H1 (cell line): ENCODE results near the gene THAP11. TPM values are rescaled to one million over a fixed set of nuclear protein-coding genes. Genes with fewer than 3 reads are reported as not detected.
"Not testable (repeated sequence)": the region's sequence is repeated elsewhere in the genome, so short reads cannot be mapped to it uniquely, and the experiment has no call there.

Source experiments
- CTCF ChIA-PET: fragments of 300-600 bp; sonication (Branson Sonifier 250); formaldehyde crosslinking; loops from one replicate; lab custom pipeline; 2021; ENCODE audit not compliant: partially characterized antibody; lab: Charles Lee
- POLR2A ChIA-PET: fragments of 300-600 bp; sonication (Branson Sonifier 250); formaldehyde crosslinking; loops from one replicate; lab custom pipeline; 2021; ENCODE audit warnings: inconsistent platforms; ENCODE audit not compliant: partially characterized antibody; lab: Charles Lee
- DNase-seq, 2 experiments: peaks; one replicate each; pipeline versions ENCODE4 v3.0.0 to v3.0.0-alpha.2; 2010 to 2022; ENCODE audit warnings: low spot score in 2 of 2, low read depth in 1 of 2, mixed read lengths in 1 of 2
- FAIRE-seq: peaks from 2 replicates; lab custom pipeline; 2011; peaks lifted over from hg19 to GRCh38; lab: Jason Lieb, UNC
- H2AFZ ChIP-seq: 2 replicates; pipeline ENCODE4 v1.8.1; 2012; ENCODE audit warnings: low read length, inconsistent platforms
- H2AK5ac ChIP-seq: 2 replicates; pipeline ENCODE4 v1.6.1; 2013; ENCODE audit warnings: low read depth, low read length
- H2BK120ac ChIP-seq: replicated peaks from 2 replicates; pipeline ENCODE3; 2013; ENCODE audit warnings: low read depth, low read length, inconsistent platforms
- H2BK12ac ChIP-seq: 2 replicates; pipeline ENCODE4 v1.6.1; 2013; ENCODE audit warnings: low read depth, low read length
- H2BK15ac ChIP-seq: 2 replicates; pipeline ENCODE4 v1.6.1; 2013; ENCODE audit warnings: low read length
- H2BK20ac ChIP-seq: 2 replicates; pipeline ENCODE4 v1.6.1; 2013; ENCODE audit warnings: low read length
- H2BK5ac ChIP-seq: 2 replicates; pipeline ENCODE4 v1.6.1; 2013; ENCODE audit warnings: low read depth, low read length
- H3K14ac ChIP-seq: 2 replicates; pipeline ENCODE4 v1.6.1; 2013; ENCODE audit warnings: inconsistent platforms; ENCODE audit not compliant: insufficient read length
- H3K18ac ChIP-seq: 2 replicates; pipeline ENCODE4 v1.6.1; 2013; ENCODE audit warnings: low read length; ENCODE audit errors: extremely low read depth
- H3K23ac ChIP-seq: 2 replicates; pipeline ENCODE4 v1.6.1; 2013; ENCODE audit warnings: inconsistent platforms; ENCODE audit not compliant: insufficient read length
- H3K23me2 ChIP-seq: 2 replicates; pipeline ENCODE4 v1.6.1; 2013; ENCODE audit warnings: low read depth, low read length
- H3K27ac ChIP-seq: 2 replicates; pipeline ENCODE4 v1.6.1; 2011; ENCODE audit warnings: low read depth, low read length, inconsistent platforms
- H3K27me3 ChIP-seq, 4 experiments: replicated peaks in 1 of 4; 1 replicate in 1 of 4; 2 replicates in 3 of 4; pipeline versions ENCODE4 v1.6.1 to v1.8.1; 2011 to 2013; ENCODE audit warnings: low read length in 3 of 4, mild to moderate bottlenecking in 3 of 4, inconsistent platforms in 2 of 4, mixed read lengths in 2 of 4, moderate library complexity in 1 of 4; ENCODE audit not compliant: control insufficient read depth in 3 of 4, insufficient read depth in 3 of 4; ENCODE audit errors: extremely low read depth in 1 of 4
- H3K36me3 ChIP-seq, 4 experiments: 2 replicates each; pipeline versions ENCODE4 v1.6.1 to v1.8.1; 2011 to 2013; ENCODE audit warnings: mild to moderate bottlenecking in 4 of 4, low read length in 3 of 4, moderate library complexity in 2 of 4, control low read depth in 1 of 4, inconsistent platforms in 1 of 4; ENCODE audit not compliant: insufficient read depth in 4 of 4, control insufficient read depth in 2 of 4
- H3K4ac ChIP-seq: replicated peaks from 2 replicates; pipeline ENCODE3; 2013; ENCODE audit warnings: low read length, low read depth, mixed read lengths, inconsistent platforms; ENCODE audit not compliant: insufficient read length
- H3K4me1 ChIP-seq, 4 experiments: replicated peaks in 1 of 4; 1 replicate in 1 of 4; 2 replicates in 3 of 4; pipeline versions ENCODE4 v1.6.1 to v1.8.1; 2011 to 2013; ENCODE audit warnings: low read length in 3 of 4, inconsistent platforms in 2 of 4, mixed read lengths in 1 of 4; ENCODE audit not compliant: insufficient read depth in 4 of 4, control insufficient read depth in 3 of 4
- H3K4me2 ChIP-seq, 2 experiments: 2 replicates each; pipeline versions ENCODE4 v1.6.1 to v1.8.1; 2011 to 2013; ENCODE audit warnings: low read depth in 2 of 2, low read length in 2 of 2, control low read depth in 1 of 2, inconsistent platforms in 1 of 2, mild to moderate bottlenecking in 1 of 2; ENCODE audit not compliant: insufficient read depth in 1 of 2
- H3K4me3 ChIP-seq, 4 experiments: fragments of 200-600, 300-600 bp in 1 of 4; sonication (generic), shearing (Covaris generic), sonication (Bioruptor Twin) in 1 of 4; 2 replicates each; pipeline versions ENCODE4 v1.5.1 to v1.8.1; 2011 to 2016; ENCODE audit warnings: low read length in 4 of 4, low read depth in 3 of 4, control low read depth in 2 of 4, inconsistent platforms in 2 of 4, mild to moderate bottlenecking in 2 of 4, mixed read lengths in 1 of 4, moderate library complexity in 1 of 4; ENCODE audit not compliant: insufficient read depth in 2 of 4; ENCODE audit errors: extremely low read depth in 1 of 4
- H3K56ac ChIP-seq: replicated peaks from 2 replicates; pipeline ENCODE3; 2013; ENCODE audit warnings: low read depth, mild to moderate bottlenecking, mixed read lengths, low read length, inconsistent platforms; ENCODE audit not compliant: insufficient read length
- H3K79me1 ChIP-seq: 2 replicates; pipeline ENCODE4 v1.6.1; 2013; ENCODE audit warnings: low read depth, low read length, control low read depth
- H3K79me2 ChIP-seq, 2 experiments: 2 replicates each; pipeline versions ENCODE4 v1.6.1 to v1.8.1; 2012 to 2013; ENCODE audit warnings: low read length in 2 of 2, mild to moderate bottlenecking in 2 of 2, inconsistent platforms in 1 of 2; ENCODE audit not compliant: insufficient read depth in 2 of 2, control insufficient read depth in 1 of 2
- H3K9ac ChIP-seq, 4 experiments: replicated peaks in 1 of 4; 1 replicate in 1 of 4; 2 replicates in 3 of 4; pipeline versions ENCODE4 v1.6.1 to v1.8.1; 2011 to 2013; ENCODE audit warnings: low read depth in 3 of 4, low read length in 3 of 4, control low read depth in 2 of 4, mild to moderate bottlenecking in 2 of 4, moderate library complexity in 2 of 4, inconsistent platforms in 1 of 4; ENCODE audit errors: extremely low read depth in 1 of 4
- H3K9me3 ChIP-seq, 2 experiments: 2 replicates each; pipeline versions ENCODE4 v1.6.1 to v1.8.1; 2012 to 2013; ENCODE audit warnings: mild to moderate bottlenecking in 2 of 2, moderate library complexity in 2 of 2, control low read depth in 1 of 2, inconsistent platforms in 1 of 2, low read depth in 1 of 2, low read length in 1 of 2, mixed read lengths in 1 of 2; ENCODE audit not compliant: insufficient read depth in 2 of 2
- H4K20me1 ChIP-seq, 2 experiments: replicated peaks in 1 of 2; 2 replicates each; pipeline versions ENCODE3 to v1.8.1; 2011 to 2013; ENCODE audit warnings: inconsistent platforms in 2 of 2, low read length in 2 of 2, mild to moderate bottlenecking in 1 of 2; ENCODE audit not compliant: insufficient read depth in 2 of 2, control insufficient read depth in 1 of 2
- H4K5ac ChIP-seq: 2 replicates; pipeline ENCODE4 v1.6.1; 2013; ENCODE audit warnings: low read length, low read depth, mixed read lengths, inconsistent platforms; ENCODE audit not compliant: insufficient read length
- H4K8ac ChIP-seq: 2 replicates; pipeline ENCODE4 v1.8.0; 2013; ENCODE audit warnings: mild to moderate bottlenecking, moderate library complexity, low read length, inconsistent platforms; ENCODE audit not compliant: insufficient read depth; ENCODE audit errors: extremely low read depth
- H4K91ac ChIP-seq: replicated peaks from 2 replicates; pipeline ENCODE3; 2013; ENCODE audit warnings: low read length, mixed read lengths, inconsistent platforms; ENCODE audit not compliant: insufficient read length
- WGBS, 2 experiments: shearing (Covaris generic) in 1 of 2; methylation state at CpG; one replicate each; pipeline versions ENCODE4 v1.1.6 to v1.1.7; 2013 to 2015; ENCODE audit warnings: low lambda C conversion rate in 2 of 2, mixed read lengths in 2 of 2, inconsistent platforms in 1 of 2, low coverage in 1 of 2, missing lambda C conversion rate in 1 of 2; ENCODE audit not compliant: insufficient replicate concordance in 2 of 2, insufficient coverage in 1 of 2, insufficient read length in 1 of 2; ENCODE audit errors: extremely low coverage in 1 of 2, missing lambda C conversion rate in 1 of 2; 5-methylcytosine and 5-hydroxymethylcytosine counted together
- polyA plus RNA-seq, 7 experiments: library from polyadenylated mRNA; depleted of rRNA in 3 of 7; stranded (reverse) in 5 of 7; unstranded in 2 of 7; fragments of >200 nt in 5 of 7; fragments of 200-250 nt in 2 of 7; gene quantifications; 1 replicate in 5 of 7; 2 replicates in 1 of 7; 4 replicates in 1 of 7; pipeline versions ENCODE4 v1.2.1 to v1.2.3, GENCODE V29; 2011 to 2013; ENCODE audit warnings: missing spikeins in 2 of 7, mixed read lengths in 2 of 7
- total RNA-seq: library from RNA; stranded (reverse); fragmentation: NEBNext Ultra II Directional; extraction: Animal tissue kit (Norgen Biotek cat#: 25700); gene quantifications from 2 replicates; pipeline ENCODE4 v1.2.1, GENCODE V29; 2021

The THAP11 gene
- total and polyA plus RNA-seq, 2 of the 8 experiments (the other 6 are each of a cell fraction or from before 2014, with no cell fraction given), result 50.8 to 54.8 TPM

GRCh38 chr16:67864044-67864443 lies 21.9 kb downstream of the THAP11 start:
- H2AFZ ChIP-seq, H3K27me3 ChIP-seq, H3K14ac ChIP-seq, H4K91ac ChIP-seq, H2BK15ac ChIP-seq, H3K56ac ChIP-seq, H4K5ac ChIP-seq, H3K27ac ChIP-seq, H3K9me3 ChIP-seq, FAIRE-seq, H3K23me2 ChIP-seq, DNase-seq, H3K18ac ChIP-seq, H3K4ac ChIP-seq, H3K9ac ChIP-seq, H4K8ac ChIP-seq, H2BK12ac ChIP-seq, H3K4me3 ChIP-seq, H3K4me1 ChIP-seq, H2BK20ac ChIP-seq, H3K4me2 ChIP-seq, H2AK5ac ChIP-seq, H2BK5ac ChIP-seq, H2BK120ac ChIP-seq, H3K23ac ChIP-seq: not testable (repeated sequence)
- CTCF ChIA-PET, result interaction anchor here (1.6 to 12.2 kb wide), 7 partner anchors 9 to 52 kb away, joined by 5 to 123 read pairs (median 17); partner anchors contain the start of genes CENPT, NRN1L and NUTF2
- peaks cover 21 to 42% of the 10 kb centered on the region in 2 experiments for H4K20me1 ChIP-seq
- H3K36me3 ChIP-seq, result peaks cover 12 to 49% (median 20%) of the 10 kb centered on the region in 4 experiments; a peak in 7 of 8 replicates
- peaks cover 8 to 48% of the 10 kb centered on the region in 2 experiments for H3K79me2 ChIP-seq
- POLR2A ChIA-PET, result interaction anchor here (0.7 to 7.0 kb wide), 4 partner anchors 9 to 71 kb away, joined by 3 to 100 read pairs (median 6); partner anchors contain the start of genes CENPT, EDC4 and NUTF2
- H3K79me1 ChIP-seq, result peaks cover 35% of the 10 kb centered on the region
- WGBS, 2 experiments, result 87% methylated on average over 6 of the region's 6 CpGs; no CpG with 5 or more reads in 1 of the 2 experiments
